ENCODE data around the gene SLC25A28.

GRCh38 chr10:99656199-99657064 lies 36.2 kb upstream of the SLC25A28 start:
- TF ChIP-seq CTCF (IDR thresholded peaks at IDR 0.05; ENCODE audit: poor library complexity, severe bottlenecking) (no peak), EZH2 (IDR thresholded peaks at IDR 0.05; ENCODE audit: borderline replicate concordance, insufficient read depth, low read length, poor library complexity, severe bottlenecking) (no peak), POLR2AphosphoS5 (IDR thresholded peaks at IDR 0.05) (no peak), MXI1 (conservative IDR thresholded peaks at IDR 0.05; ENCODE audit: poor library complexity, severe bottlenecking) (no peak), TAF1 (IDR thresholded peaks at IDR 0.05; ENCODE audit: low read depth) (no peak)

Data from neural cell (in vitro differentiated cells).